Measurements from ENCODE around the gene P2RX2. TPM values are rescaled to one million over a fixed set of nuclear protein-coding genes. Genes with fewer than 3 reads are reported as not detected.

Gene P2RX2
- total RNA-seq, 1 experiment from 2014 or later = not detected

GRCh38 chr12:132634411-132634990, 15.9 kb downstream of the P2RX2 start:
- Histone ChIP-seq H3K9ac (ENCODE audit: low read length) (no peak overlapping the region), H3K27ac (ENCODE audit: low read depth, low read length) (no peak overlapping the region), H4K20me1 (ENCODE audit: insufficient read depth) (no peaks in the 10 kb centered on the region), H3K9me2 (ENCODE audit: insufficient read depth) (no peaks in the 10 kb centered on the region), H3K4me2 (ENCODE audit: low read length) (no peak overlapping the region), H3K4me1 (ENCODE audit: control insufficient read depth in 1 of 2, insufficient read depth in 2 of 2, low read length in 2 of 2) (no peaks in the 10 kb centered on the region), H2AFZ (ENCODE audit: low read depth, low read length, poor library complexity, severe bottlenecking) (no peak overlapping the region), H3K4me3 (replicated peaks in 1 of 2; ENCODE audit: low read depth in 1 of 2, low read length in 2 of 2) (no peak overlapping the region), H3K79me2 (ENCODE audit: insufficient read depth, low read length) (no peaks in the 10 kb centered on the region), H3K9me3 (ENCODE audit: control insufficient read depth in 1 of 2, insufficient read depth in 1 of 2, low read depth in 1 of 2, low read length in 2 of 2) (no peaks in the 10 kb centered on the region), H3K27me3 (ENCODE audit: insufficient read depth, low read length) (no peaks in the 10 kb centered on the region), H3K36me3 (ENCODE audit: control insufficient read depth in 1 of 2, insufficient read depth in 2 of 2, low read length in 2 of 2) (peaks cover 39 to 71% of the 10 kb centered on the region in 2 experiments)
- no peak for ATAC-seq
- BruUV-seq (replicated peaks) = no TSS peak
- ChIA-PET CTCF (no interaction called here), POLR2A (no interaction called here), RAD21 (ENCODE audit: low non-redundant PET in 1 of 2, low total read pairs in 2 of 2, uncharacterized antibody in 2 of 2, unreplicated experiment in 2 of 2) (no interaction called here)
- intact Hi-C loops (cut with micrococcal nuclease) = no loop called here
- DNase-seq (ENCODE audit: low read depth, low spot score) = no peak
- TF ChIP-seq EZH2phosphoT487 (IDR thresholded peaks at IDR 0.05; ENCODE audit: borderline replicate concordance) = no peak
- no peak for TF ChIP-seq CTCF (IDR thresholded peaks at IDR 0.05 in 2 of 3, conservative IDR thresholded peaks at IDR 0.05 in 1 of 3; ENCODE audit: borderline replicate concordance in 1 of 3, insufficient read depth in 1 of 3, low read depth in 2 of 3, low read length in 2 of 3)
- TF ChIP-seq ELF1 (IDR thresholded peaks at IDR 0.05; ENCODE audit: borderline replicate concordance, low read depth) = no peak
- TF ChIP-seq TCF7L2 (IDR thresholded peaks at IDR 0.05; ENCODE audit: borderline replicate concordance, extremely low read depth, insufficient read depth, insufficient read length) = no peak
- no peak for TF ChIP-seq ZNF274 (IDR thresholded peaks at IDR 0.05; ENCODE audit: low read depth, low read length)
- TF ChIP-seq YY1 (IDR thresholded peaks at IDR 0.05; ENCODE audit: extremely low read depth, insufficient replicate concordance, low read depth, low read length) = no peak
- no peak for TF ChIP-seq FOSL1 (IDR thresholded peaks at IDR 0.05; ENCODE audit: low read depth)
- TF ChIP-seq CEBPB (IDR thresholded peaks at IDR 0.05; ENCODE audit: low read depth) = no peak
- TF ChIP-seq SP1 (IDR thresholded peaks at IDR 0.05; ENCODE audit: low read depth) = no peak
- TF ChIP-seq EZH2 (IDR thresholded peaks at IDR 0.05) = no peak
- TF ChIP-seq REST (IDR thresholded peaks at IDR 0.05; ENCODE audit: low read depth) = no peak
- TF ChIP-seq SRF (IDR thresholded peaks at IDR 0.05; ENCODE audit: low read depth) = no peak
- no peak for TF ChIP-seq ZBTB33 (IDR thresholded peaks at IDR 0.05; ENCODE audit: extremely low read depth, insufficient replicate concordance, low read length)
- TF ChIP-seq MAX (IDR thresholded peaks at IDR 0.05) = no peak
- no peak for TF ChIP-seq CBX3 (IDR thresholded peaks at IDR 0.05; ENCODE audit: low read depth)
- TF ChIP-seq SIN3A (IDR thresholded peaks at IDR 0.05; ENCODE audit: low read depth) = no peak
- no peak for TF ChIP-seq ZFX (IDR thresholded peaks at IDR 0.05)
- TF ChIP-seq JUND (IDR thresholded peaks at IDR 0.05) = no peak
- TF ChIP-seq EGR1 (IDR thresholded peaks at IDR 0.05; ENCODE audit: low read depth) = no peak

All from HCT116 (cell line).